ENCODE results near the gene NXNL2.
A peak's percentile ranks its signal among the peaks of the same experiment; 100 is the strongest.

Gene NXNL2

DNA sequence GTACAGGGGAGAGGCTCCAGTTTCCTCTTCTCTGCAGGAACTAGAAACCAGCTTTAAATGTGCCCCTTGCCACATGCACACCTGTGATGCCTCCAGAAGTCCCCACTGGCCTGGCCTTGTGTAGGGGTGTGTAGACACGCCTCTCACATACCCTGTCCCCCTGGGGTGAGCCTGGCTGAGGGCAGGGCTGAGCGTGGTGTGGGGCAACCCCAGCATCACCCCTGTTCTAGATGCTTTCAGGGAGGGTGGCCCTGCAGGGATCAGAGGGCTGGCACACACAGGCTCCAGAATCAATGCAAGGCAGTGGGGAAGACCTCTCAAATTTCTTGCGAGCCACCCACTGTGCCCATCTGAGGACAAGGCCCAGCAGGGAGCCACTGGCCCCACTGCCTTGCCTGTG lies 54.7 kb downstream of the NXNL2 start:
- Histone ChIP-seq H3K27ac (no peak overlapping the region), H3K27me3 (ENCODE audit: insufficient read depth, low read depth, severe bottlenecking) (no peaks in the 10 kb centered on the region), H3K36me3 (no peaks in the 10 kb centered on the region), H3K4me3 (ENCODE audit: low read depth, low read length) (no peak overlapping the region), H3K9me3 (ENCODE audit: severe bottlenecking) (no peaks in the 10 kb centered on the region)
- no peak for DNase-seq
- TF ChIP-seq, protein P1, sequence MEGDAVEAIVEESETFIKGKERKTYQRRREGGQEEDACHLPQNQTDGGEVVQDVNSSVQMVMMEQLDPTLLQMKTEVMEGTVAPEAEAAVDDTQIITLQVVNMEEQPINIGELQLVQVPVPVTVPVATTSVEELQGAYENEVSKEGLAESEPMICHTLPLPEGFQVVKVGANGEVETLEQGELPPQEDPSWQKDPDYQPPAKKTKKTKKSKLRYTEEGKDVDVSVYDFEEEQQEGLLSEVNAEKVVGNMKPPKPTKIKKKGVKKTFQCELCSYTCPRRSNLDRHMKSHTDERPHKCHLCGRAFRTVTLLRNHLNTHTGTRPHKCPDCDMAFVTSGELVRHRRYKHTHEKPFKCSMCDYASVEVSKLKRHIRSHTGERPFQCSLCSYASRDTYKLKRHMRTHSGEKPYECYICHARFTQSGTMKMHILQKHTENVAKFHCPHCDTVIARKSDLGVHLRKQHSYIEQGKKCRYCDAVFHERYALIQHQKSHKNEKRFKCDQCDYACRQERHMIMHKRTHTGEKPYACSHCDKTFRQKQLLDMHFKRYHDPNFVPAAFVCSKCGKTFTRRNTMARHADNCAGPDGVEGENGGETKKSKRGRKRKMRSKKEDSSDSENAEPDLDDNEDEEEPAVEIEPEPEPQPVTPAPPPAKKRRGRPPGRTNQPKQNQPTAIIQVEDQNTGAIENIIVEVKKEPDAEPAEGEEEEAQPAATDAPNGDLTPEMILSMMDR (IDR thresholded peaks at IDR 0.05; ENCODE audit: low read depth, low read length): no peak

GRCh38 chr9:88590558-88591146 lies 55.7 kb downstream of the NXNL2 start:
- no peaks in the 10 kb centered on the region for H3K36me3 ChIP-seq
- H3K9me3 ChIP-seq (ENCODE audit: severe bottlenecking): no peaks in the 10 kb centered on the region
- TF ChIP-seq, protein P1 (IDR thresholded peaks at IDR 0.05; ENCODE audit: low read depth, low read length): peak; percentile 71
- H3K4me3 ChIP-seq (ENCODE audit: low read depth, low read length): no peak overlapping the region
- peak; percentile 51 for DNase-seq
- no peak overlapping the region for H3K27ac ChIP-seq
- H3K27me3 ChIP-seq (ENCODE audit: insufficient read depth, low read depth, severe bottlenecking): no peaks in the 10 kb centered on the region

DNA sequence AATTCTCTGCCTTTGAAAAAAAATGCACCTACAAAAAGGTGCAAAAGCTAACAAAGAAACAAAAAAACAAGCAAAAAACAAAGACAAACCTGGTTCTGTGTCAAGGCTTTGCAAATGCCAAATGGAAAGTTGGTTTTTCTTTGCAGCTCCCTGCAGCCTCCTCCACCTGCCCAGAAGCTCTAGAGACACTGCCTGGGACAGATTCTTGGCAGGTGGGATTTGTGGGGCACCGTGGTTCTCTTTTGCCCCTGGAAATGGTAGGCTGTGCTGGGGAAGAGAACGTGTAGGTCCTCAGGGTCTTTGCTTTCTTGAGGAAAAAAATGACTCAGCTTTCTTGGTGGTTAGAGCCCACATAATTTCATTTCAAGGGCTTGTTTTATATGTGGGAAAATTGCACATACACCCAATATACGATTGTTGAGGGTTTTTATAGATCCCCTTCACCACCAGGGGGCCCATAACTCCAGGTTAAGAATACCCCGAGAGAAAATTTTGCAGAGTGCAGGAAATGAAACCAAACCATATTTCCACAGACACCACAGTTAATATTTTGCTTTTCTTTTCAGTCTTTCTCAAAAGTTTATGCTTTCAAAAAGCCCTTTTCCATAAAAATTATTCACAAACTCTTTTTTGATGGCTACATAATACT lies 58.7 kb downstream of the NXNL2 start:
- H3K9me3 ChIP-seq (ENCODE audit: severe bottlenecking): no peaks in the 10 kb centered on the region
- no peak overlapping the region for H3K4me3 ChIP-seq (ENCODE audit: low read depth, low read length)
- peak; percentile 58 for DNase-seq
- H3K27me3 ChIP-seq (ENCODE audit: insufficient read depth, low read depth, severe bottlenecking): no peaks in the 10 kb centered on the region
- no peak overlapping the region for H3K27ac ChIP-seq
- TF ChIP-seq, protein P1 (IDR thresholded peaks at IDR 0.05; ENCODE audit: low read depth, low read length): peak; percentile 41
- no peaks in the 10 kb centered on the region for H3K36me3 ChIP-seq
